T-helper 17 cell (primary cell): Measurements from ENCODE around the gene DDIT4. TPM values are rescaled to one million over a fixed set of nuclear protein-coding genes. Genes with fewer than 3 reads are reported as not detected.
A peak's percentile ranks its signal among the peaks of the same experiment; 100 is the strongest.
"Not testable (repeated sequence)": the region's sequence is repeated elsewhere in the genome, so short reads cannot be mapped to it uniquely, and the experiment has no call there.

ENCODE experiments used
- ATAC-seq: fragments of 150-1000 bp; cut with Tn5 transposase; 2 replicates; pipeline ENCODE4 v1.10.0; 2021; ENCODE audit warnings: mild to moderate bottlenecking, moderate library complexity
- DNase-seq, 3 donors: peaks; one replicate each; pipeline versions ENCODE4 v3.0.0 to v3.0.0-alpha.2; 2020 to 2021
- H3K9me3 ChIP-seq: one replicate; pipeline ENCODE4 v1.7.0; 2013; ENCODE audit warnings: low read length, mild to moderate bottlenecking; ENCODE audit not compliant: control insufficient read depth, poor library complexity, severe bottlenecking
- H3K27ac Mint-ChIP-seq: one replicate; pipeline ENCODE4 v1.8.0; 2022; ENCODE audit warnings: mild to moderate bottlenecking, moderate library complexity, mixed read lengths
- H3K27me3 Mint-ChIP-seq: one replicate; pipeline ENCODE4 v1.8.0; 2022; ENCODE audit warnings: mixed read lengths
- H3K36me3 Mint-ChIP-seq: one replicate; pipeline ENCODE4 v1.8.0; 2022; ENCODE audit warnings: low read depth, mixed read lengths
- H3K4me1 Mint-ChIP-seq: one replicate; pipeline ENCODE4 v1.8.0; 2022; ENCODE audit warnings: mild to moderate bottlenecking, mixed read lengths
- H3K4me3 Mint-ChIP-seq: one replicate; pipeline ENCODE4 v1.8.0; 2022; ENCODE audit warnings: mild to moderate bottlenecking, moderate library complexity, mixed read lengths
- total RNA-seq, 4 donors: library from RNA in 2 of 4; stranded (reverse) in 2 of 4; gene quantifications; one replicate each; pipeline ENCODE4 v1.2.3 and lab custom pipeline; 2022 to 2026

The DDIT4 gene
- total RNA-seq, 2 donors from 2014 or later, result 186 to 300 TPM

DNA sequence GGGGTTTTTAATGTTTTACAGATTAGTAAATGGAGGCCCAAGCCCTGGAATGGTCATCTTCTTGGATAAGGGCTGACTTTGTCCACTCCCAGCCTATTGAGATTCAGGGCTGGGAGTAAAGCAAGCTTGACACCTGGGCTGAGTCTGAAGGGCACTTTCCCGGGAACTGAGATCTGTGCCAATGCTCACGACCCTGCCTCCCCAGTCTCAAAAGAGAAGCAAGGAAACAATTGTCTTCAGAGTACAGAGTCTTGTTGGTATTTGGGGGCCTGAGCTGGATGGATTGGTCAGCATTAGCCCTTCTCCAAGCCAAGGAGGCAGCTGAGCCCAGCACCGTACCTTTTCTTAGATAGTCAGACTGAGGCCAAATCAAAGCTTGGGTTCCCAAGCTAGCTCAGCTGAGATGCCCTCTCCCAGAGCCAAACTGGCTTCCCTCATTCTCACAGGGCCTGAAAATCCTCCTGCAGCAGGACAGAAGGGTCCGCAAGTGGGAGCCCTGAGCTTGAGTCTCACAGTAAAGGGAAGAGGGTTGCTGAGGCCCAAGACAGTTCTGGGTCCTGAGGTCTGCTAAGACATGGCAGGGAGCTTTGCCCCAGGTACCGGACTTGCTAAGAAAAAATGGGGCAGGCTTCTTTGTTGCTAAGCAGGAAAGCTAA lies 3.7 kb downstream of the DDIT4 start:
- H3K9me3 ChIP-seq, result no peaks in the 10 kb centered on the region
- Mint-ChIP-seq H3K36me3 (peaks cover 12% of the 10 kb centered on the region), H3K4me1 (peaks cover 46% of the 10 kb centered on the region), H3K4me3 (no peak overlapping the region), H3K27ac (peak overlapping the region; percentile 97), H3K27me3 (no peaks in the 10 kb centered on the region)
- DNase-seq, result no peak
- no peak for ATAC-seq

DNA sequence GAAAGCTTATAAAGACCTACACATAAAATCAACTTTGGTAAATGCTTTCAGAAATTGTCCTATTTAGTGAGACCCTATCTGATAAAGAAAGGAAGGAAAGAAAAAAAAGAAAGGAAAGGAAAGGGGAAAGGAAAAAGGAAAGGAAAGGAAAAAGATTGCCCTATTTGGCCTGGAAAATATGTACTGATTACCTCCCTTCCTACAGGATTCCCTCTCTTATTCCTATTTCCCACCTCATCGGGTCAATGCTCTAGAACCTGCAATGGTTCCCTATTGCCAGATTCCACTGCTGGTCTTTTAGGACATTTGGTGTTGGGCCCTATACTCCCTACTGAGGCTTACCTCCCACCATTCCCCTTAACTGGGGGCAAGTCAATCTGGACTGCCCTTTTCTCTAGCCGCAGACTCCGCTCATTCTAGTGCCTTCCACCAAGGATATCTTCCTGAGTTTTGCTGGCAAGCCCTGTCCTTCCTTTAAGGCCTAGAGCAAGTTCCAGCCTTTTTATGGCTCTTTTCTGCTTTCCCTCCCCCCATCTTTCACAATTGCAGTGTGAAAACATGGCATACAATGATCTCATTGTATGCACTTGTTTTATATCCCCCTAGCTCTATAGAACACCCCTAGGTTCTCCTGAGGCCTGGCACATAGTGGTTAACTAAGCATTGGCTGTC lies 4.4 kb downstream of the DDIT4 start:
- Mint-ChIP-seq H3K36me3 (peaks cover 12% of the 10 kb centered on the region), H3K4me1 (peaks cover 46% of the 10 kb centered on the region), H3K27me3 (no peaks in the 10 kb centered on the region), H3K4me3 (no peak overlapping the region), H3K27ac (peak overlapping the region; percentile 60)
- ATAC-seq, result no peak
- no peak for DNase-seq
- H3K9me3 ChIP-seq, result no peaks in the 10 kb centered on the region

DNA sequence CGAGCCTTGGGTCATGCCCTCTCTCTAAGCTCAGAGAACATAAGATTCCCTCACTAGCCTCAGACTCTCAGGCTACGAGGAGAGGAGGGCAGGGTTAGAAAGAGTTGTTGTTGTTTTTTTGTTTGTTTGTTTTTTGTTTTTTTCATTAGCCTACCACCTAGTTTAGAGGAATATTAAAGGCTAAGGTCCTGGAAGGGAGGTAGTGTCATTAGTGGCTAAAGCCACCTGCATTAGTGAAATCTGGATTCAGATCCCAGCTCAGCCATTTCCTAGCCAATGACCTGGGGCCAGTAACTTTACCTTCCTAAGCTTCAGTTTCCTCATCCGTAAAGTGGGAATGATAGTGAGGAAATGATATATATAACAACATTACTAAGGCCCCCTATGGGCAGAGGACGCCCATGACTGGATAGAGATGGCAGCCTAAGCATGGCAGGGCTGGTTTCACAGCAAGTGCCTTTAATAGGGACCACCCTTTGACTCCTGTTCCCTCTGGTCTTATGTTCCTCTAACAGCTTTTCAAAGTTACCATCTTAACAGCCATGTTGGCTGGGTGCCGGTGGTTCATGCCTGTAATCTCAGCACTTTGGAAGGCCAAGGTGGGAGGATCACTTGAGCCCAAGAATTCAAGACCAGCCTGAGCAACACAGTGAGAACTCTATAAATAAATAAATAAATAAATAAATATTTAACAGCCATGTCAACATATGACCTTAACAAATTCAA lies 5.1 kb downstream of the DDIT4 start:
- no peak for ATAC-seq
- Mint-ChIP-seq H3K4me1 (peaks cover 43% of the 10 kb centered on the region), H3K27me3 (no peaks in the 10 kb centered on the region), H3K4me3 (no peak overlapping the region), H3K36me3 (peaks cover 10% of the 10 kb centered on the region), H3K27ac (peak overlapping the region; percentile 60)
- H3K9me3 ChIP-seq, result no peaks in the 10 kb centered on the region
- no peak for DNase-seq

DNA sequence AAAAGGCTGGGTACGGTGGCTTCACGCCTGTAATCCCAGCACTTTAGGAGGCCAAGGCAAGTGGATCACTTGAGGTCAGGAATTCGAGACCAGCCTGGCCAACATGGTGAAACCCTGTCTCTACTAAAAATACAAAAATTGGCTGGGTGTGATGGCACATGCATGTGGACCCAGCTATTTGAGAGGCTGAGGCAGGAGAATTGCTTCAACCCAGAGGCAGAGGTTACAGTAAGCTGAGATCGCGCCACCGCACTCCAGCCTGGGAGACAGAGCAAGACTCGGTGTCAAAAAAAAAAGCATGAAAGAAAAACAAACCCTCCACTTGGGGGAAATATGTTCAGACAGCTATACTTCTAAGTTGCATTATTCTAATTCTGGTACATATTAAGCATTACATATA lies 5.9 kb downstream of the DDIT4 start:
- ATAC-seq, H3K4me3 Mint-ChIP-seq: not testable (repeated sequence)
- H3K4me1 Mint-ChIP-seq, result peaks cover 45% of the 10 kb centered on the region

DNA sequence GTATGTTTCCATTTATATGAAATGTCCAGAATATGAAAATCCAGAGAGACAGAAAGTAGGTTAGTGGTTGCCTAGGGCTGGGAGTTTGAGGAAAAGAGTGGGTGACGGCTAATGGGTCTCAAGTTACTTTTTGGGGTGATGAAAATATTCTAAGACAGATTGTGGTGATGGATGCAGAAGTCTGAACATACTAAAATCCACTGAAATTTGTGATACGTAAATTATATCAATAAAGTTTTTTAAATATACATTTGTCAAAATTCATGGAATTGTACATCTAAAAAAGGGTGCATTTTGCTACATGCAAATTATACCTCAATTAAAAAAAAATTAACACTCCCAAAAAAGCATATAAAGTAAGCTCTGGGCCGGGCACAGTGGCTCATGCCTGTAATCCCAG lies 9.4 kb downstream of the DDIT4 start:
- no peaks in the 10 kb centered on the region for H3K27me3 Mint-ChIP-seq
- no peaks in the 10 kb centered on the region for H3K36me3 Mint-ChIP-seq
- no peak overlapping the region for H3K27ac Mint-ChIP-seq
- ATAC-seq, result no peak
- H3K4me1 Mint-ChIP-seq, result peaks cover 41% of the 10 kb centered on the region
- H3K9me3 ChIP-seq, result no peaks in the 10 kb centered on the region
- no peak for DNase-seq
- no peak overlapping the region for H3K4me3 Mint-ChIP-seq

More for the DNA sequence above, 5.9 kb downstream of the DDIT4 start:
- H3K9me3 ChIP-seq, H3K36me3 Mint-ChIP-seq, DNase-seq, H3K27me3 Mint-ChIP-seq: not testable (repeated sequence)
- H3K27ac Mint-ChIP-seq, result peak overlapping the region; percentile 34

DNA sequence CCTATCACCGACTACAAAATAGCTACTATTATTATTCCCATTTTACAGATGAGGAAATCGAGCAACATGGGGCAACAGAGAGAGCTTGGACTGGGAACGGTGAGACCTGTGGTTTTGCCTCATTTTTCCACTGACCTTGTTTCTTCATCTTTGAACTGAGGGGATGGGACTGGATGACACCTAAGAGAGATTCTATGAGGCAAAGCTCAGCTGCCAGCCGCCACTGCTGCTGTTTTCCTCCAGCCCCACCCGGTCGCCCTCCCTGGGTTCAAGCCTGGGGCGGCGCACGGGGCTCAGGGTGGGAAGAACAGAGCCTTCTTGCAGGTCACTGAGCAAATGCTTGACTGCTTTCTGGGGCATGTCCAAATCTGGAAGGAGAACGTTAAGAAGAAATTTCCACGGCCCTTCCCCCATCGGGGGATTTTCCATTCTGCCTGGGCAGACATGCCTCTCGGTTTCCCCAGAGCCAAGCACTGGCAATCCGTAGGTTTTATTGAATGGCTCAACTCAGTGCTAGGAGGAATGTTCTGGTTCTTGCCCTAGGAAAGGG lies 12.3 kb downstream of the DDIT4 start:
- H3K9me3 ChIP-seq, result no peaks in the 10 kb centered on the region
- H3K4me1 Mint-ChIP-seq, result peaks cover 35% of the 10 kb centered on the region
- peak overlapping the region; percentile 83 for H3K27ac Mint-ChIP-seq
- ATAC-seq (no peak), DNase-seq (no peak)
- no peaks in the 10 kb centered on the region for H3K27me3 Mint-ChIP-seq
- no peaks in the 10 kb centered on the region for H3K36me3 Mint-ChIP-seq
- H3K4me3 Mint-ChIP-seq, result peak overlapping the region; percentile 57

DNA sequence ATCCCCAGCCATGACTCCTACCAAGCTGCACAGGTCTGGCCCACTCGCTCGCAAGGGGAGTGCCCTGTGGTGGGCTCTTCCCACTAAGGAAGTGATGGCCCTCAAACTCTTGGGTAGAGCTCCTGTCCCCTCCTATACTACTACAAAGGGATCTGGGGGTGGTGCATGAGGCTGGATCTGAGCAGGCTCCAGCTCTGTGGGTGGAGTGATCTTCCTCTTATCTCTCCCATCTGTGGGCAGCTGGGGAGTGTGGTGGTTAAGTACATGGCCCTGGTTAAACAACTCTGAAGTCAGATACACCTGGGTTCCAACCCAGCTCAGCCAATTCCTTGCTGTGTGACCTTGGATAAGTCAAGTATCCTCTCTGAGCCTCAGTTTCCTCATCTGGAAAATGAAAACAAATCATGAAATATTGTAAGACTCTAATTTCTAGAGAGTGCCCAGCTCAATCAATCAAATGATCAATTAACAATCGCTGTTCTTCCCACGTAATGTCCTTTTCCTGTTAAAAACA lies 17.4 kb downstream of the DDIT4 start:
- Mint-ChIP-seq H3K27me3 (no peaks in the 10 kb centered on the region), H3K27ac (peak overlapping the region; percentile 87), H3K4me3 (peak overlapping the region; percentile 43), H3K4me1 (peaks cover 51% of the 10 kb centered on the region), H3K36me3 (no peaks in the 10 kb centered on the region)
- ATAC-seq, result peak; percentile 82
- H3K9me3 ChIP-seq, result no peaks in the 10 kb centered on the region
- peak in 2 of 3 donors; percentile 18 to 39 for DNase-seq

DNA sequence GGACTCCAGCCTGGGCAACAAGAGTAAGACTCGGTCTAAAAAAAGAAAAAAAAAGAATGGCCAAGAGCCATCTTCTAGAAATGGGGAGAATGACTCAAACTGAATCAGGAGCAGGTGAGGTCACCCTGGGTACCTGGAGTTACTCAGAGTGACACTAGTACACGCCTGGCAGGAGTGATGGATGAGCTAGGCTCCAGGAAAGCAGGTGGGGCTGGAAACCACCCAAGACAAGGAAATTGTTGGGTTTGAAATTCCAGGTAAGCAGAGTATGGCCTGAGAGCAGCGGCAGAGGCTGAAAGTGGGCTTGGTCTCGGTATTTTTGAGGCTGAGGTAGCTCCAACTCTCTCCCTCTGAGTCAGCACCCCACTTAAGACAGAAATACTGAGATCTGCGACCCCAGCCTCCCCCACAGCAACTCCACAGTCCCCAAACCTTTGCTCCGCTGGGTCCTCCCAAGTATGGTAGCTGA lies 18.5 kb downstream of the DDIT4 start:
- no peaks in the 10 kb centered on the region for H3K27me3 Mint-ChIP-seq
- ATAC-seq (no peak), DNase-seq (no peak)
- peak overlapping the region; percentile 94 for H3K27ac Mint-ChIP-seq
- H3K4me3 Mint-ChIP-seq, result peak overlapping the region; percentile 45
- H3K4me1 Mint-ChIP-seq, result peaks cover 45% of the 10 kb centered on the region
- H3K36me3 Mint-ChIP-seq, result no peaks in the 10 kb centered on the region
- no peaks in the 10 kb centered on the region for H3K9me3 ChIP-seq

DNA sequence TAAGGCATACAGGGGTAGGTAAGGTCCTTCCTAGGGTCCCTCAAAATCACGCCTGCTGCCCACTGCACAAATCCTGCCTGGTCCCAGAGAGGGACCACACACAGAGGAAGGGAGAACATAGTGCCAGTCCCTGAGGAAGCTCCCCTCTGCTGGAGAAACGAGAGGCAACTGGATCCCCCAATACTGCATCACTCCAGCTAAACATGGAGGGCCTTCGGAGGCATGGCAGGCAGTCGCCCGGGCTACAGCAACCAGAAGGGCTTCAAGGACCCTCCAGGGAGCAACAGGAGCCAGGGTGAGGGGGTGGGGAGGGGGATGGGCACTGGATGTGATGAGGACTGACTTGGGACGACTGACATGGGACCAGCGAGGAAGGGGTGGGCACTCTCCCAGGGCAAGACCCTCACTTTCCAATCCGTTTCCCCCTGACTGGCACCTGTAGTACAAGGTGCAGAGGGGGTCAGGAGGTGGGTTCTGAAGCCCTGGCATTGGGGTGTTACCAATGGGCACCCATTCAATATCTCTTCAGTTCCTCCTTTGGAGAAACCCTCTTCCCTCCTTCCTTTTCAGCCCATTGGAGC lies 21.7 kb downstream of the DDIT4 start:
- Mint-ChIP-seq H3K4me1 (peaks cover 49% of the 10 kb centered on the region), H3K27me3 (no peaks in the 10 kb centered on the region), H3K4me3 (peak overlapping the region; percentile 52), H3K36me3 (no peaks in the 10 kb centered on the region), H3K27ac (peak overlapping the region; percentile 94)
- ATAC-seq, result no peak
- no peaks in the 10 kb centered on the region for H3K9me3 ChIP-seq
- DNase-seq, result no peak

DNA sequence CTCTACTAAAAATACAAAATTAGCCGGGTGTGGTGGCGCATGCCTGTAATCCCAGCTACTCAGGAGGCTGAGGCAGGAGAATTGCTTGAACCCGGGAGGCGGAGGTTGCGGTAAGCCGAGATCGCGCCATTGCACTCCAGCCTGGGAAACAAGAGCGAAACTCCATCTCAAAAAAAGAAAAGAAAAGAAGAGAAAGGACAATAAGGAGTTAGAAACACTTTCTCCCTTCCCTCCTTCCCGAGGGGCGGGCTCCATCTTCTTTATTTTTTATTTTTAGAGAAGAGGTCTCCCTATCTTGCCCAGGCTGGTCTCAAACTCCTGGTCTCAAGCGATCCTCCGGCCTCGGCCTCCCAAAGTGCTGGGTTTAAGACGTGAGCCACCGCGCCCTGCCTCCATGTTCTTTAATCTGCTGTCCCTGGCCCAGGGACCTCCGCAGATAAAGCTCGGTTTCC lies 23.1 kb downstream of the DDIT4 start:
- H3K9me3 ChIP-seq, H3K36me3 Mint-ChIP-seq, ATAC-seq, DNase-seq, H3K27me3 Mint-ChIP-seq: not testable (repeated sequence)
- Mint-ChIP-seq H3K27ac (peak overlapping the region; percentile 94), H3K4me3 (peak overlapping the region; percentile 77), H3K4me1 (peaks cover 41% of the 10 kb centered on the region)

DNA sequence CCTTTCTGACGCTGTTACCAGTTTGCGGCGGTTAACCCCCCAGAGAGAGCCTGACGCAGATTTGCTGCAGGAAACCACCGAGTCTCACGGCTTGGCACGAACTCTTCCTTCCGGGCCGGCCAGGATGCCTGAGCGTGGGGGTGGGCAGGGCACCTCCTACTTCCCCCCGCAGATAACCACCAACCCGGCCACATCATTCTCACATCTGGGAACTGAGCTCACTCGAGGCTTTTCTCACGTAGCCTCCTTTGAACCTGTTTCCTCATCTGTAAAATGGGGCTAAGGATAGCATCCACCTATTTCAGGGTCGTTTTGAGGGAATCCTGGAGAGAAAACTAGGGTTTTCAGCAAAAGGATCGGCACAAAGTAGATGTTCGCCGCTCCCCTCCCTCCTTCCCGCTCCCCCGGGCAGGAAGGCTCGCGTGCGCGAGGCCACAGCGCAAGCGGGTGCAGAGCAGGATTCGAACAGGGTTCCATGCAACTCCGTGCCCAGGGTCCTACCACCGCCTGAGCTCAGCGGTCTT lies 23.6 kb downstream of the DDIT4 start:
- H3K27ac Mint-ChIP-seq, result peak overlapping the region; percentile 94
- peak overlapping the region; percentile 77 for H3K4me3 Mint-ChIP-seq
- peaks cover 37% of the 10 kb centered on the region for H3K4me1 Mint-ChIP-seq
- H3K27me3 Mint-ChIP-seq, result no peaks in the 10 kb centered on the region
- no peaks in the 10 kb centered on the region for H3K9me3 ChIP-seq
- H3K36me3 Mint-ChIP-seq, result no peaks in the 10 kb centered on the region
- peak; percentile 83 to 94 (median 90) for DNase-seq
- ATAC-seq, result peak; percentile 79

DNA sequence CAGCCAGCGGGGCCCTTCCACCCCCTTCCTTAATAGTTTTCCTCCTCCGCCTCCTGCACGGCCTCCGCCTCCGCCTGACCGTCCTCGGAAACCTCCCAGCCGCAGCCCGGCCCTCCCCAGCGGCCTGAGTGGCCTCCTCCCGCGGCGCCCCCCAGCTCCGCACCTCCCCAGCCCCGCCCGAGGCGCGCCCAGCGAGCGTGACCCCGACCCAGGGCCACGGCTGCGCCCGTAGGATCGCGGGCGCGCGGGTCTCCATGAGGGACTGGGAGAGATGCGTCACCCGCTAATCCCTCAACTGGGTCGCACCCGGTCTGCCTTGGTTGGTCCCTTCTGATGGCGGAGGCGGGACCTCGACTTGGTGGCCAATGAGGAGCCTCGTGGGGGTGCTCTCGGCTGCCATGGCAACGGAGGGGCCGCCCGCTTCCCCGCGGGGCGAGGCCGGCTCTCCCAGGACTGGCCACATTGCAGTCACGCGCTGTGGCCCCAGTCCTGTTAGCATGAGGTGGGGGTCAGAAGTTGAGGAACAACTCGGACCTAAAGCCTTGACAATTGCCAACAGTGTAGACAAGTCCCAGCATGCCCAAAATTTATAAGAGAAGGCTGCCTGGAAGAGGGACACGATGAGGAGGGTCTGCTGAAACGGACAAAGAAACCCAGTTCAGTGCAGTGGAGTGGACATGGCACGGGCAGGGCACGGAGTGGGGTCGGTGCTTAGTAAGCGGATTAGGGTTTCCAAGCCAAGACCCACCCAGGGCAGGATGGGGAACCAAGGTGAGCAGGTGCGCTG lies 24.3 kb downstream of the DDIT4 start:
- ATAC-seq, result peak; percentile 74
- DNase-seq, result peak; percentile 80 to 88 (median 85)
- H3K4me3 Mint-ChIP-seq, result peak overlapping the region; percentile 77
- H3K9me3 ChIP-seq, result no peaks in the 10 kb centered on the region
- H3K27ac Mint-ChIP-seq, result peak overlapping the region; percentile 94
- H3K4me1 Mint-ChIP-seq, result peaks cover 30% of the 10 kb centered on the region
- no peaks in the 10 kb centered on the region for H3K27me3 Mint-ChIP-seq
- no peaks in the 10 kb centered on the region for H3K36me3 Mint-ChIP-seq
